GM19372 (cell line): Measurements from ENCODE around the gene AURKAIP1.
"Not testable (repeated sequence)": the region's sequence is repeated elsewhere in the genome, so short reads cannot be mapped to it uniquely, and the experiment has no call there.

ENCODE experiments used
- ATAC-seq: cut with Tn5 transposase; IDR thresholded peaks from one replicate; pipeline ENCODE4 v1.9.1; 2021; ENCODE audit warnings: mild to moderate bottlenecking, low read depth, moderate library complexity; ENCODE audit not compliant: unreplicated experiment

AURKAIP1 gene

DNA sequence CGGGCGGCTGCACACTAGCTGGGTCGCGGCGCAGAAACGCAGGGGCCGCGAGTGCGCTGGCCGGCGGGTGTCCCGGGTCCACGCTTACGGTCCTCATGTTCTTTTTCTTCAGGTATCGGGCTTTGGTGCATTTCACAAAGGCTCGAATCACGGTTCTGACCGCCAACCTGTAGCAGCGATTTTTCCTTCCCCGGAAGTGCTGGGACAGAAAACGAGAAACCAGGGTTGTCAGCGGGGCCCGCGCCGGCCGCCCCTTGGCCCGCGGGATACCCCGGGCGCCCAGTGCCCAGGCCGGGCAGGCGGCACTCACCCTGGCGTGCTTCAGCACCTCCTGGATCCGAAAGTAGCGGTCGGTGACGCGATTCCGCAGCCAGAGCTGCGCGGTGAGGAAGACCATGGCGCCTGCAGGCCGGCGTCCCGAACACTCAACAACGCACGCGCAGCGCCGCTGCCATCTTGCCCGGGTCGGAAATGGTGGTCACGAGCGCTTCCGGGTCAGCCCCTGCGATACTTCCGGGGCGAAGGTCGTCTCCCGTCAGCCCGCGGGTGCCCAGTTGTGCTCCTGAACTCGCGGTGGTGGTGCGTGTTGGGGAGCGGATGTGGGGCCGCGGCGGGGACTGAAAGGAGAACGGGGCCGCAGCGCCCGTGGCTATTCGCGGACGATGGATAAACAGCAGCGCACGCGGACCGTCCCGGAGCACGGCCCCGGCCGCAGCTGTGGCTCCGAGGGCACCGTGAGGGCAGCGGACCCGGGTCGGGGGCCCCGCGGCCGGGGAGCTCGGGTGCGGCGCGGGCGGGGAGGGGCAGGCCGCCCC, 32.0 kb upstream of the AURKAIP1 start, which contains the start of gene MRPL20:
TSS of gene MRPL20 (minus strand) at position 473 of the 815 bp plus-strand sequence. CDS start at position 397, 76 bp downstream.
- ATAC-seq = peak; percentile 89

DNA sequence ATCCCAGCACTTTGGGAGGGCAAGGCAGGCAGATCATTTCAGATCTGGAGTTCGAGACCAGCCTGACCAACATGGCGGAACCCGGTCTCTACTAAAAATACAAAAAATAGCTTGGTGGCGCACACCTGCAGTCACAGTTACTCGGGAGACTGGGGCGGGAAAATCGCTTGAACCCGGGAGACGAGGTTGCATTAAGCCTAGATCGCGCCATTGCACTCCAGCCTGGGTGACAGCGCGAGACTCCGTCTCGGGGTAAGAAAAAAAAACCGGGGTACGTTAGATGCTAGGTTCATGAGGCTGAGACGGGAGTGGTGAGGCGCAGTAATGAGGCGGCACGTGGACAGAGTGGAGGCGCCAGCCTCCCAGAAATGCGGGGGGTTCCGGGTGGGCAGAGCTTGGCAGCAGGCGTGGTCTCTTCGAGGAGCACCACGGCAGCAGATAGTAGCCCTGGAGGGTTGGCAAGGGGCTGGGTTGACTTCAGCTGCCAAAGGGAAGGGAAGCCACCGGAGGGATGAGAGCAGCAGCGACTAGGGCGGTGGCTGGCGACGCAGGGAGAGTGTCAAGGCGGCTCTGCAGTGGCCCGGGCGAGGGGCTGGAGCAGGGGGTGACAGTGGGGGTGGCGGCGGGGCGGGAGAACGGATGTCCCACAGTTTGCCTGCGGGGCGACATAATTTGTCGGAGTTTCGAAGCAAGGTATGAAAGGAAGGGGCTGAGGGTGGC, 31.3 kb upstream of the AURKAIP1 start:
- ATAC-seq = no peak

GRCh38 chr1:1403653-1404052, 28.6 kb upstream of the AURKAIP1 start:
- ATAC-seq = no peak

- ATAC-seq = not testable (repeated sequence)
These were observed 27.9 kb upstream of the AURKAIP1 start for GRCh38 chr1:1402901-1403392.

DNA sequence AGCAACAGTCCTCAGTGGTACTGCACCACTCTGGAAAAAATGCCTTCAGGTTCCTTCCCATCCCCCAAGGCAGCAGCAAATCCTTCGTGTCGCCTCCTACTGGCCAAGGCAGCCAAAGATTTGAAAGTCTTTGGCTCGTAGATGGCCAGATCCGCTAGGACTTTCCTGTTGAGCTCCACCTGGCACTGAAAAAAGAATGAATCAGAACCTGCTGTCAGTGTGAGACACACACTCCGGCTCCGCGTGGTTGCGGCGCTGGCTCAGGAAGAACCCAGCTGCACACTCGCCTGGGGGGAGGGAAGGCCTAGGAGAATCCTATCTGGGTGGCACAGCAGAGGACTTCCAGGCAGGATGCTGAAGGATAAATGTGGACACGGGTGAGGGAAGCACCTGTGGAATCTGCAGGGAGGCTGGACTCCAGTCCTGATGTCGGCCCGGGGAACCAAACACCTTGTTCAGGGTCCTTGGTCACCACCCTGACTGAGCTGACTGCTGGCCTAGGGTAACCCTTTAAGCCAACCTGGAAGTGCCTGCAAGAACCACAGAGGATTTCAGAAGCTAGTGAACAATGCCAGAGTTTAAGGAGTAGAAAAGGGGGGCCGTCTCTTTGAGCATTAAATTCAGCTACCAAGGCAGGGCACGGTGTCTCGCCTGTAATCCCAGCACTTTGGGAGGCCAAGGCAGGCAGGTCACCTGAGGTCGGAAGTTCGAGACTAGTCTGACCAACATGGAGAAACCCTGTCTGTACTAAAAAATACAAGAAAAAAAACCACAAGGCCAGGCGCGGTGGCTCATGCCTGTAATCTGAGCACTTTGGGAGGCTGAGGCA, 27.3 kb upstream of the AURKAIP1 start:
- no peak for ATAC-seq

GRCh38 chr1:1401457-1402010, 26.5 kb upstream of the AURKAIP1 start:
- no peak for ATAC-seq

DNA sequence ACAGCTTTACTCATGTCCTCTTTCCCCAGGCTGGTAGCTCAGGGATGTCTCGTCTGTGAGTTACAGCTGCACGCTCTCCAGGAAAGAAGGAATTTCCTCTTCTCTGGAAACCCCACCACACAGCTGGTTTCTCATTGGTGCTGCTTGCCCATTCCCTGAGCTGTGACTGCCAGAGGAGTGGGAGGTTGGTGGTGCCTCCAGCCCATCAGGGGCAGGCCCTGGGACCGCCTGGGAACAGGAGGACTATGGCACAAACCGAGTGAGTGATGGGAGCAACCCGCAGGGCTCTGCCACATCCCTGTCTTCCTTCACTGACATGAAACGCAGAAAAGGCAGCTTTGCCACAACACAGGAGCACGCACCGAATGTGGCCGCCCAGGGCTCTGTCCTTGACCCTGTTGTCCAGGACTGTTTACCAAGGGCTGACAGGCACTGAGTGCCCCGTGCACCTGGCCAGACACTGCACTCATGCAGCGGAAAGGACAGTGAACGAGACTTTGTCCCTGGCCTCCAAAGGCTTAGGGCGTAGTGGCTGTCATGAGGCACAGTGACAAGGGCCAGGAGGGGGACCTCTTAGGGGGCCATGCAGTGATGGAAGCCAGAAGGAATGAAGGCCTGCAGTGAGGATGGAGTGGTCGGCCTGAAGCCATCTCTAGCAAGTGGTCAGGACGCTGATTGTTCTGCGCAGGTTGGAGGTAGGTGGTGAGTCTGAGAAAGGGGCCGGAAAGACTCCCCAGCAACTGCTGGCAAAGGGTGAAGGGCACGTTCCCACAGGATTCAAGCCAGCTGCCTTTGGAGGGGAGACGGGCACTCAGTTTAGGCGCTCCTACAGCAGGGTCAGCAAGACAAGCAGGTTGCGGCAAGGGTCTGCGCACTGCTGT, 25.8 kb upstream of the AURKAIP1 start:
- no peak for ATAC-seq

GRCh38 chr1:1399872-1400575, 25.0 kb upstream of the AURKAIP1 start:
- ATAC-seq = peak; percentile 6

GRCh38 chr1:1399187-1399871, 24.3 kb upstream of the AURKAIP1 start, which contains the start of gene CCNL2:
Gene CCNL2, minus strand, starts transcription at chr1:1399335. Its CDS starts 29 bp downstream, at chr1:1399306.
- peak; percentile 94 for ATAC-seq

GRCh38 chr1:1398677-1399186, 23.7 kb upstream of the AURKAIP1 start:
- peak; percentile 9 for ATAC-seq

DNA sequence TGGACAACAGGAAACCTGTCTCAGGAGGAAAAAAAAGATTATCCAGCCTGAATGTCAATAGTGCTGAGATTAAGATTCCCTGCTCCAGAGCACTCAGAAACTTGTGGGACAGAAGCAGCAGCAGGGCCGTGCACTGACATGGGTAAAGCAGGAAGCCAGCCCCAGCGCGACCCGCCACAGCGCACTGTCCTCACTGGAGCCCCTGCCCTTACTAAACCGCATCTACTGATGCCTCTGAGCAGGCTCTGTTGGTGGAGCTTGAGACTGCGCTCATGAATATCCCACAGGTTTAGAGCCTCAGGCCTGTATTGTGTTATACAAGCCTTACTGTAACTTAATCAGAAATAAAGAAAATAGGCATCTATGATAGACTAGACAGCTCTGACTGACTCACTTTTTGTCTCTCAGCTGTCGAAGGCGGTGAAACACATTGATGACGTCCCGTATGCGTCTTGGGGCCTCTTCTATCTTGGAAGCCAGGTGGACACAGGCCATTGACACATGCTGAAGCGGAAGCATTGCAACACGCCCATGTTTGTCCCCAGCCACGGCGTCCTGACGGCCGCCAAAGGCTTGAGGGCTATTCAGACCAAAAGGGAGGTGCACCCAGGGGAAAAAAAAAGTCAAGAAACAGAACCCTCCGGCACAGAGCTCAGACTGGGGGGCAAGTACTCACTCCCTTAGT, 23.0 kb upstream of the AURKAIP1 start:
- no peak for ATAC-seq

- no peak for ATAC-seq
These were observed 20.2 kb upstream of the AURKAIP1 start for GRCh38 chr1:1395166-1395565.

DNA sequence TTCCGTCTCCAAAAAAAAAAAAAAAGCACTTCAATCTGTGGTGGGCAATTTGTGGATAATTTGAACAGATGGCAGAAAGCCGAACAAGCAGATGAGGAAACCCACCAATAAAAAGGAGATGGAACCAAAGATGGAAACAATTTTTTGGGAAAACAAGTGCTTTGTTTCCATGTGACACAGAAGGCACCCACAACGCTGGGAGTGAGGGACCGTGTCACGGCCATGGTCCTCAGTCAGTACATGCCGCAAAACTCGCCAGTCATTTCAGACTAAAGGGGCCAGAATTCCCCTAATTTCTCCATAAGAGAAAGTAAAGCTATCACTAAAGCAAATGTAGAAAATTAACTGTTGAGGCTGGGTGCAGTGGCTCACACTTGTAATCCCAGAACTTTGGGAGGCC, 19.1 kb upstream of the AURKAIP1 start:
- no peak for ATAC-seq

- no peak for ATAC-seq
These were observed 18.4 kb upstream of the AURKAIP1 start for GRCh38 chr1:1393428-1393827.

DNA sequence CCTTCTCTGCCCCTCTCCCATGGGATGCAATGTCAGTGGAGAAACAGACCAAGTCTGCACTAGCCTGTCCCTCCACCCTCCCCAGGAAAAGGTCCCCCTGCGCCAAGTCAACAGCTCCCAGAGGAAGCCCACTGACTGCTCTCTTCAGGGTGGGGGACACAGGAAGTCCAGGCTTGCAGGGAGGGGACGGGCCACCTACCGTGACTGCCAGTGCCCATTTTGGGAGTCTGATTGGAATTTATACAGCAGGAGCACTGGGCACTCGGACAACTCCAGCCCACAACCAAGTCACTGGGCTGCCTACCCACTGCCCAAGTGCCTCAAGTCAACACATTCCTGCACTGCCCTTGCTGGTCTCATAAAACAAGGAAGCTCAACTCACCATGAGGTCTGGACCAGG, 18.0 kb upstream of the AURKAIP1 start:
- no peak for ATAC-seq

DNA sequence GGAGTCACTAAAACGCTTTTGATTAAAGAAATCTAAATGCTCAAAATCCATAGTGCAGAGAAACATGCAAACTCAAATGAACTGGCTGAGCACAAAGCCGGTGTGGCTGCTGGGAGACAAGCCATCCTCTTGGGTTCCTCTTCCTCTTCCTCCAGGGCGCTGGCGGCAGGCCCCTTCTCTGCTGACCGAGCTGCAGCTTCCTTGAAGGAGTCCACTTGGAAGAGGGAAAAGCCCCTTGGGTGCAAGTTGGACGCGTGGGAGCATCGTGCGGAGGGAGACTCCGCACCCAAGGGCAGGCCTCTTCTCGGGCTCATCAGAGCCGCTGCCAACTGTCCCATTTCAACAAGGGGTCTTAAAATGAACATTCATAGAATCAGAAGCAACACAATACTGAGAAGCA, 16.2 kb upstream of the AURKAIP1 start:
- no peak for ATAC-seq

DNA sequence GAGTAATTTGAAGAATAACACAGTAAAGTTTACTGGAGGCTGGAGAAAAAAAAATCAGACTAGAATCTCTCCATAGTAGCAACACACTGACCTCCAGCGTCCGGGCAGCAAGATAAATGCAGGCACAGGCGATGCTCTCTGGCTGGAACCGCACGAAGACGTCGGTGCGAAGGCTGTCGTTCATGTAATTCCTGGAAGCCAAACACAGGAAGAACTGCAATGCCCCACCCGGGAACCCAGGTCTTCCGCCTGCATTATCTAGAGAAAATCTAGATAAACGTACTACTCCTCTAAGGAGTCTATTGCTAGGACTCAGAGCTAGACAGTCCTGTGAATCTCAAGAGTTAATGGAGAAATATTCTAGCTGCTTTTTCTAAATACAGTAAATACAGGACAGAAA, 15.7 kb upstream of the AURKAIP1 start:
- ATAC-seq = no peak
